Endothelial cell (in vitro differentiated cells): Measurements from ENCODE around the gene DSTN. TPM values are rescaled to one million over a fixed set of nuclear protein-coding genes. Genes with fewer than 3 reads are reported as not detected.

ENCODE experiments used
- DNase-seq: peaks from one replicate; pipeline ENCODE4 v3.0.0; 2021; ENCODE audit warnings: low spot score
- H3K27ac Mint-ChIP-seq: one replicate; pipeline ENCODE4 v1.8.0; 2021; ENCODE audit warnings: mixed read lengths, inconsistent platforms; ENCODE audit not compliant: unreplicated experiment
- H3K27me3 Mint-ChIP-seq: one replicate; pipeline ENCODE4 v1.8.0; 2021; ENCODE audit warnings: mild to moderate bottlenecking, moderate library complexity, mixed read lengths, inconsistent platforms; ENCODE audit not compliant: unreplicated experiment
- H3K36me3 Mint-ChIP-seq: one replicate; pipeline ENCODE4 v1.8.0; 2021; ENCODE audit warnings: mild to moderate bottlenecking, low read depth, mixed read lengths, inconsistent platforms; ENCODE audit not compliant: unreplicated experiment
- H3K4me1 Mint-ChIP-seq: one replicate; pipeline ENCODE4 v1.8.0; 2021; ENCODE audit warnings: mild to moderate bottlenecking, mixed read lengths, inconsistent platforms; ENCODE audit not compliant: unreplicated experiment
- H3K4me3 Mint-ChIP-seq: one replicate; pipeline ENCODE4 v1.8.0; 2021; ENCODE audit warnings: mild to moderate bottlenecking, mixed read lengths, inconsistent platforms; ENCODE audit not compliant: unreplicated experiment
- H3K9me3 Mint-ChIP-seq: one replicate; pipeline ENCODE4 v1.8.0; 2021; ENCODE audit warnings: mixed read lengths, inconsistent platforms; ENCODE audit not compliant: unreplicated experiment
- total RNA-seq: library from RNA; stranded (reverse); fragmentation: NEBNext Ultra II Directional; extraction: Animal tissue kit (Norgen Biotek cat#: 25700); gene quantifications from one replicate; pipeline ENCODE4 v1.2.1, GENCODE V29; 2021; ENCODE audit not compliant: unreplicated experiment
- TF ChIP-seq, protein P1 (sequence below): fragments of 200-600 bp; sonication (generic); IDR thresholded peaks from one replicate; pipeline ENCODE4 v1.5.0; 2021; ENCODE audit warnings: antibody characterized with exemption; ENCODE audit not compliant: unreplicated experiment

The DSTN gene
- total RNA-seq, 1 donor from 2014 or later: 142 TPM

DNA sequence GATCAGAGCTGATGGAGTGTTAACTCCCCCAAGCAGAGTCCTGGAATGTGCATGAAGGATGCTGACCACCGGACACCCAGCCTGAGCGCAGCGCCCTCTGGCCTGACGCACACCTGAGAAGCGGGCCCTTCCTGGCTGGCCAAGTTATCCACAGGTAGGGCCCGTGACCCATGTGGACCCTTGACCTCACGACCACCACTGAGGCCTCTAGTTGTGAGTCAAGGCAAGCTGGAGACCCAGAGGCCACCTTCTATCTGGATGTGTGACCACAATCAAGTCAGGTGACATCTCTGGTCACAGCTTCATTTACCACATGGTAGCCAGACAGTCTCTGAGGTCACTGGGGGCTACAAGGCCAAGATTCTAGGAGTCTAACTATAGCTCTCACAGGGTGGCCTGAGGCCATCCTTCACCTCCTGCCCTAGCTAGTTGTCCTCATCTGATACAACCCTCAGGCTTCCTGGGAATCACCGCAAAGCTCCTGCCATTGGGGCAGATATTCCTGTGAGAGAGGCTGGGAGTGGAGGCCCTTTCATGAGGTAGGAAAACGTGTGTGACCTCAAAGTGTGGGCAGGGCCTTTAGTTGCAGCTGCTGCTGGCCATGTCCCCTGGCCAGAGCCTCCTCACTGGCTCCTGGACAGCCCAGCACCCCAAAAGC, 53.1 kb downstream of the DSTN start:
- H3K36me3 Mint-ChIP-seq: peaks cover 27% of the 10 kb centered on the region
- no peak overlapping the region for H3K4me3 Mint-ChIP-seq
- no peaks in the 10 kb centered on the region for H3K4me1 Mint-ChIP-seq
- H3K27ac Mint-ChIP-seq: no peak overlapping the region
- TF ChIP-seq, protein P1, sequence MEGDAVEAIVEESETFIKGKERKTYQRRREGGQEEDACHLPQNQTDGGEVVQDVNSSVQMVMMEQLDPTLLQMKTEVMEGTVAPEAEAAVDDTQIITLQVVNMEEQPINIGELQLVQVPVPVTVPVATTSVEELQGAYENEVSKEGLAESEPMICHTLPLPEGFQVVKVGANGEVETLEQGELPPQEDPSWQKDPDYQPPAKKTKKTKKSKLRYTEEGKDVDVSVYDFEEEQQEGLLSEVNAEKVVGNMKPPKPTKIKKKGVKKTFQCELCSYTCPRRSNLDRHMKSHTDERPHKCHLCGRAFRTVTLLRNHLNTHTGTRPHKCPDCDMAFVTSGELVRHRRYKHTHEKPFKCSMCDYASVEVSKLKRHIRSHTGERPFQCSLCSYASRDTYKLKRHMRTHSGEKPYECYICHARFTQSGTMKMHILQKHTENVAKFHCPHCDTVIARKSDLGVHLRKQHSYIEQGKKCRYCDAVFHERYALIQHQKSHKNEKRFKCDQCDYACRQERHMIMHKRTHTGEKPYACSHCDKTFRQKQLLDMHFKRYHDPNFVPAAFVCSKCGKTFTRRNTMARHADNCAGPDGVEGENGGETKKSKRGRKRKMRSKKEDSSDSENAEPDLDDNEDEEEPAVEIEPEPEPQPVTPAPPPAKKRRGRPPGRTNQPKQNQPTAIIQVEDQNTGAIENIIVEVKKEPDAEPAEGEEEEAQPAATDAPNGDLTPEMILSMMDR: no peak
- H3K9me3 Mint-ChIP-seq: no peaks in the 10 kb centered on the region
- peaks cover 6% of the 10 kb centered on the region for H3K27me3 Mint-ChIP-seq
- DNase-seq: no peak

DNA sequence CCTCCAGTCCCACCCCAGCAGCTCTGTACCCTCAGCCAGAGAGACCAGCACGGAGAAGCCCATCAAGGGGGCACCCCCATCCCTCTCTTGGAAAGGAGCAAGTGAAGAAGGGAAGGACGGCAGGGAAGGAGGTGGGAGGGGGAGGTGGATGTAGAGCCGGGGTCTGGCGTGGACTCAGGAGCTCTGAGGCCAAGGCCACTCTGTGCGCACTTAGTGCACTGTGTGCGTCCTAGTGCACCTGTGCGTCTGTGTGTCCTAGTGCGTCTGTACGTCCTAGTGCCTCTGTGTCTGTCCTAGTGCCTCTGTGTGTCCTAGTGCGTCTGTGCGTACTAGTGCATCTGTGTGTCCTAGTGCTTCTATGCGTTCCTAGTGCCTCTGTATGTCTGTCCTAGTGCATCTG, 54.2 kb downstream of the DSTN start:
- no peaks in the 10 kb centered on the region for H3K4me1 Mint-ChIP-seq
- peaks cover 32% of the 10 kb centered on the region for H3K36me3 Mint-ChIP-seq
- no peaks in the 10 kb centered on the region for H3K9me3 Mint-ChIP-seq
- TF ChIP-seq, protein P1: no peak
- no peak for DNase-seq
- no peak overlapping the region for H3K27ac Mint-ChIP-seq
- peaks cover 8% of the 10 kb centered on the region for H3K27me3 Mint-ChIP-seq
- H3K4me3 Mint-ChIP-seq: no peak overlapping the region

DNA sequence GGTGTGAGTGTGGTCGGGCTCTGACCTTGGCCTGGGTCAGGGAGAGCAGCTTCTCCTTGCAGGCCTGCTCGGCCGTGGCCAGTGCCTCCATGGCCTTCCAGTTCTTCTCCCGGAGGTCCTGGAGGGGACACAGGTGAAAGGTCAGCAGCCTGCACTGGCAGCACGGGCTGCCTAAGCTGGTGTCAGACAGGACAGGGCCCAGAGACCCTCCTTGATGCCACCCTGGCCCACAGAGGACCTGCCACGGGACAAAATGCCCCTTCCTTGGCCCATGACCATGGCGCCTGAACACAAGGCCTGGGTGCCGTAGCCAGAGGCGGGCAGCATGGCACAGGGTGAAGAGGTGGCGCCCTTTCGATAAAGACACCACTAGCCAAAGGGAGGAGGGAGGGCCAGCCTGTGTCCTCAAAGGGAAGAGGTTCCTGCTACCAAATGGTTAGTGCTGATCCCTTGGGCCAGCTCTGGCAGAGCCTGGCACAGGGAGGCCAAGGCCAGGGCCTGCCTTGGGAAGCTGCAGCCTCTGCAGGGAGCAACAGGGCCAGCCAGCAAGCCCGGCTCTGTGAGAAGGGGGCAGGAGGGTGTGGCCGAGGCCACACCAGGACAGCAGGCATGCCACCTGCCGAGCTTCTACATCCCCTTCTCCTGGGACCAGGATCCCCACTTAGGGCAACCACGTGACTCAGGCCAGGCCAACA, 54.8 kb downstream of the DSTN start:
- DNase-seq: no peak
- TF ChIP-seq, protein P1: no peak
- Mint-ChIP-seq H3K36me3 (peaks cover 29% of the 10 kb centered on the region), H3K4me1 (no peaks in the 10 kb centered on the region), H3K27ac (no peak overlapping the region), H3K4me3 (no peak overlapping the region), H3K27me3 (peaks cover 8% of the 10 kb centered on the region), H3K9me3 (no peaks in the 10 kb centered on the region)

DNA sequence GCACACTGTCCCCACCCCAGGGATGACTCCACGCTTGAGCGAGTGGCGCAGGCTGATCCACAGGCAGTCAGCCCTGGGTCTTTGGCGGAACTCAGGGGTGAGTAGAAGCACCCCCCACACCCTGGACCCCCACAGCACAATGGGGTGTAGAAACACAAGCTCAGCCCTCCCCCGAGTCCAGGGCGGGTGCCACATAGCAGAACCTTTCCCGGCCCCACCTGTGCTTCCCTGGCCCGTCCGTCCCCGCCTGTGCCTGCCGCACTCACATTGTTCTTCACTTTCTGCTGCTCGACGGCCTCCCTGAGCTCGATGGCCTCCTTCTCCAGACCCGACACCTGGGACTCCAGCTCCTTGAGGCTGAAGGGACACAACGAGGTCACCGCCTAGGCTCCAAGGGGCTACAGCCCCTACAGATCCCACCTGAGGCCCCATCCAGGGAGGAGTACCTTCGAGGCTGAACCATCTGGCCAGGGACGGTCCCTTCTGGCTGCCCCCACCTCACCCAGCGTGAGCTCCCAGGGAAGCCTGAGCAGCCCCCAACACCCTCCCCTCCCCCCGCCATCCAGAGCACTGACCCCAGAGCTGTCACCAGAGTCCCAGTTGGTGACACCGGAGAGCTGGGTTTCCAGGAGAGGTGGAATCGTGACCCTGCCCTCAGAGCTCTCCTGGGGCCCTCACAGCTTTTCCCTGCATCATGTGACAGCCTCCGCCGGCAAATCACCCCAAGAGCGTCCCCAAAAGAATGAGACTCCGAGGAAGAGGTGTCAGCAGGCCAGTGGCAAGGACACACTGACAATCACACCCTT, 55.6 kb downstream of the DSTN start:
- peak overlapping the region; percentile 73 for H3K4me3 Mint-ChIP-seq
- TF ChIP-seq, protein P1: no peak
- H3K9me3 Mint-ChIP-seq: no peaks in the 10 kb centered on the region
- peaks cover 8% of the 10 kb centered on the region for H3K27me3 Mint-ChIP-seq
- peak overlapping the region; percentile 28 for H3K27ac Mint-ChIP-seq
- H3K4me1 Mint-ChIP-seq: no peaks in the 10 kb centered on the region
- no peak for DNase-seq
- H3K36me3 Mint-ChIP-seq: peaks cover 34% of the 10 kb centered on the region
